PC-9 (cell line): ENCODE measurements around the gene KRTAP20-3. TPM values are rescaled to one million over a fixed set of nuclear protein-coding genes. Genes with fewer than 3 reads are reported as not detected.

Experiments used
- BruUV-seq: library from RNA; stranded (reverse); fragments of 400-500 nt; replicated peaks from 2 replicates; lab custom pipeline; 2021; lab: Mats Ljungman, UMichigan
- CTCF ChIA-PET: fragments of 300-600 bp; sonication (Branson Sonifier 250); formaldehyde crosslinking; loops from one replicate; lab custom pipeline; 2022; ENCODE audit warnings: antibody characterized with exemption; lab: Charles Lee
- POLR2A ChIA-PET: fragments of 300-600 bp; sonication (Branson Sonifier 250); formaldehyde crosslinking; loops from one replicate; lab custom pipeline; 2022; ENCODE audit warnings: antibody characterized with exemption; ENCODE audit not compliant: unreplicated experiment; lab: Charles Lee
- DNase-seq, 2 experiments: peaks; one replicate each; pipeline versions ENCODE4 v3.0.0 to v3.0.0-alpha.2; 2015 to 2022; ENCODE audit warnings: mixed read lengths in 1 of 2
- H2AFZ ChIP-seq: fragments of 200-600 bp; sonication (generic); 2 replicates; pipeline ENCODE4 v1.8.1; 2017; ENCODE audit warnings: antibody characterized with exemption
- H3F3A ChIP-seq: fragments of 200-600 bp; sonication (generic); 2 replicates; pipeline ENCODE4 v1.8.1; 2017; ENCODE audit warnings: antibody characterized with exemption, mild to moderate bottlenecking, low read depth; ENCODE audit not compliant: insufficient read depth
- H3K27ac ChIP-seq: fragments of 200-600 bp; sonication (generic); 2 replicates; pipeline ENCODE4 v1.6.1; 2016; ENCODE audit warnings: mixed run types
- H3K27me3 ChIP-seq: fragments of 200-600 bp; sonication (generic); 2 replicates; pipeline ENCODE4 v1.6.1; 2016; ENCODE audit warnings: low read depth, mixed run types; ENCODE audit not compliant: insufficient read depth
- H3K36me3 ChIP-seq: fragments of 200-600 bp; sonication (generic); 2 replicates; pipeline ENCODE4 v1.6.1; 2016; ENCODE audit warnings: low read depth, mixed run types
- H3K4me1 ChIP-seq: fragments of 200-600 bp; sonication (generic); replicated peaks from 2 replicates; pipeline ENCODE4 v1.6.1; 2016; ENCODE audit warnings: mixed run types; ENCODE audit not compliant: insufficient read depth
- H3K4me2 ChIP-seq: fragments of 200-600 bp; sonication (generic); 2 replicates; pipeline ENCODE4 v1.6.1; 2017; ENCODE audit warnings: mixed run types
- H3K4me3 ChIP-seq: fragments of 200-600 bp; sonication (generic); 2 replicates; pipeline ENCODE4 v1.6.1; 2016; ENCODE audit warnings: mixed run types
- H3K79me2 ChIP-seq: fragments of 200-600 bp; sonication (generic); 2 replicates; pipeline ENCODE4 v1.6.1; 2017; ENCODE audit warnings: low read depth, mixed run types
- H3K9me2 ChIP-seq: fragments of 200-600 bp; sonication (generic); 2 replicates; pipeline ENCODE4 v1.8.1; 2017; ENCODE audit warnings: mild to moderate bottlenecking; ENCODE audit not compliant: insufficient read depth
- H3K9me3 ChIP-seq: fragments of 200-600 bp; sonication (generic); 2 replicates; pipeline ENCODE4 v1.8.1; 2016; ENCODE audit warnings: low read depth; ENCODE audit not compliant: insufficient read depth
- H4K20me1 ChIP-seq: fragments of 200-600 bp; sonication (generic); 2 replicates; pipeline ENCODE4 v1.8.1; 2017; ENCODE audit not compliant: insufficient read depth
- EZH2 ChIP-seq: fragments of 200-600 bp; sonication (generic); IDR thresholded peaks from 2 replicates; pipeline ENCODE4 v1.8.0; 2017; ENCODE audit warnings: antibody characterized with exemption, low read depth
- intact Hi-C: fragments of 100-400 bp; cut with micrococcal nuclease; formaldehyde crosslinking; loops from one replicate; pipeline ENCODE4 v1.10.0; 2022; ENCODE audit not compliant: unreplicated experiment
- total RNA-seq: library from RNA; stranded (reverse); gene quantifications from 2 replicates; pipeline ENCODE4 v1.2.3, GENCODE V29; 2021
- TF ChIP-seq, protein P1 (sequence below): fragments of 200-600 bp; sonication (generic); conservative IDR thresholded peaks from 2 replicates; pipeline ENCODE4 v1.6.1; 2017; ENCODE audit warnings: mixed run types, antibody characterized with exemption, mild to moderate bottlenecking, moderate library complexity

KRTAP20-3 gene
- total RNA-seq, 1 experiment from 2014 or later: not detected

DNA sequence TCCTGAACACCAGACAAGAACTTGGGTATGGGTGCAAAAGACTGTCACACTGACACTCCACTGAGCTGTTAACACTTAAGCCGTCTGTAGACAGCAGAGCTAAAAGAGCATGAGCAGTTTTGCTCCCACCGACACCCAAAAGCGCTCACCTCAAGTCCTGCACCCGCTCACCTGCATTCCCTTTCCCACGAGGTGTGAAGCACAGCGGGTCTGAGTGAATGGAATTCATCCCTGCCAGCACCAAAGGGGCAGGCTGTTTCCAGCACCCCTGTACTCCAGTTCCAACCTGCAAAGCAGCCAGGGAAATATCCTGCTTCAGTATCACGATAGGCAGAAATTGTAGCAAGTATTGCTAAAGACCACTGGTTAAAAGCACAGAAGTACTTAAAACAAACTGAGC, 47.2 kb downstream of the KRTAP20-3 start:
- no peak for DNase-seq
- TF ChIP-seq EZH2: no peak
- TF ChIP-seq, protein P1, sequence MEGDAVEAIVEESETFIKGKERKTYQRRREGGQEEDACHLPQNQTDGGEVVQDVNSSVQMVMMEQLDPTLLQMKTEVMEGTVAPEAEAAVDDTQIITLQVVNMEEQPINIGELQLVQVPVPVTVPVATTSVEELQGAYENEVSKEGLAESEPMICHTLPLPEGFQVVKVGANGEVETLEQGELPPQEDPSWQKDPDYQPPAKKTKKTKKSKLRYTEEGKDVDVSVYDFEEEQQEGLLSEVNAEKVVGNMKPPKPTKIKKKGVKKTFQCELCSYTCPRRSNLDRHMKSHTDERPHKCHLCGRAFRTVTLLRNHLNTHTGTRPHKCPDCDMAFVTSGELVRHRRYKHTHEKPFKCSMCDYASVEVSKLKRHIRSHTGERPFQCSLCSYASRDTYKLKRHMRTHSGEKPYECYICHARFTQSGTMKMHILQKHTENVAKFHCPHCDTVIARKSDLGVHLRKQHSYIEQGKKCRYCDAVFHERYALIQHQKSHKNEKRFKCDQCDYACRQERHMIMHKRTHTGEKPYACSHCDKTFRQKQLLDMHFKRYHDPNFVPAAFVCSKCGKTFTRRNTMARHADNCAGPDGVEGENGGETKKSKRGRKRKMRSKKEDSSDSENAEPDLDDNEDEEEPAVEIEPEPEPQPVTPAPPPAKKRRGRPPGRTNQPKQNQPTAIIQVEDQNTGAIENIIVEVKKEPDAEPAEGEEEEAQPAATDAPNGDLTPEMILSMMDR: no peak
- no peak overlapping the region for H2AFZ ChIP-seq
- no peaks in the 10 kb centered on the region for H3K9me3 ChIP-seq
- ChIA-PET CTCF (no interaction called here), POLR2A (no interaction called here)
- H3K4me3 ChIP-seq: no peak overlapping the region
- no peak overlapping the region for H3K4me2 ChIP-seq
- no peaks in the 10 kb centered on the region for H3K27me3 ChIP-seq
- H3K36me3 ChIP-seq: no peaks in the 10 kb centered on the region
- no peaks in the 10 kb centered on the region for H3F3A ChIP-seq
- H3K4me1 ChIP-seq: no peaks in the 10 kb centered on the region
- no peaks in the 10 kb centered on the region for H3K9me2 ChIP-seq
- no peaks in the 10 kb centered on the region for H3K79me2 ChIP-seq
- intact Hi-C loops: no loop called here
- H4K20me1 ChIP-seq: no peaks in the 10 kb centered on the region
- no TSS peak for BruUV-seq
- no peak overlapping the region for H3K27ac ChIP-seq

Other genes with a start within 250 kb of the KRTAP20-3 start
- gene KRTAP13-1, start 246.8 kb upstream of the KRTAP20-3 start, total RNA-seq: not detected in 2 replicates
- gene KRTAP13-3, start 216.9 kb upstream of the KRTAP20-3 start, total RNA-seq: not detected in 2 replicates
- not detected in 2 replicates for gene KRTAP13-4, start 212.6 kb upstream of the KRTAP20-3 start, total RNA-seq
- gene KRTAP15-1, start 202.6 kb upstream of the KRTAP20-3 start, total RNA-seq: not detected in 2 replicates
- gene KRTAP19-1, start 162.5 kb upstream of the KRTAP20-3 start, total RNA-seq: not detected in 2 replicates
- not detected in 2 replicates for gene KRTAP19-2, start 155.4 kb upstream of the KRTAP20-3 start, total RNA-seq
- not detected in 2 replicates for gene KRTAP19-3, start 150.9 kb upstream of the KRTAP20-3 start, total RNA-seq
- not detected in 2 replicates for gene KRTAP19-4, start 145.7 kb upstream of the KRTAP20-3 start, total RNA-seq
- gene KRTAP19-5, start 140.7 kb upstream of the KRTAP20-3 start, total RNA-seq: not detected in 2 replicates
- not detected in 2 replicates for gene KRTAP19-6, start 101.0 kb upstream of the KRTAP20-3 start, total RNA-seq
- gene KRTAP19-7, start 81.5 kb upstream of the KRTAP20-3 start, total RNA-seq: not detected in 2 replicates
- gene KRTAP22-2, start 52.5 kb upstream of the KRTAP20-3 start, total RNA-seq: not detected in 2 replicates
- gene KRTAP6-3, start 50.4 kb upstream of the KRTAP20-3 start, total RNA-seq: not detected in 2 replicates
- not detected in 2 replicates for gene KRTAP6-2, start 44.0 kb upstream of the KRTAP20-3 start, total RNA-seq
- not detected in 2 replicates for gene KRTAP22-1, start 41.8 kb upstream of the KRTAP20-3 start, total RNA-seq
- gene KRTAP6-1, start 28.9 kb upstream of the KRTAP20-3 start, total RNA-seq: not detected in 2 replicates
- gene KRTAP20-1, start 26.4 kb upstream of the KRTAP20-3 start, total RNA-seq: not detected in 2 replicates
- gene KRTAP20-4, start 22.2 kb upstream of the KRTAP20-3 start, total RNA-seq: not detected in 2 replicates
- gene KRTAP20-2, start 7.7 kb upstream of the KRTAP20-3 start, total RNA-seq: not detected in 2 replicates
- not detected in 2 replicates for gene KRTAP21-3, start 75.9 kb downstream of the KRTAP20-3 start, total RNA-seq
- gene KRTAP21-2, start 104.4 kb downstream of the KRTAP20-3 start, total RNA-seq: not detected in 2 replicates
- gene KRTAP21-1, start 112.6 kb downstream of the KRTAP20-3 start, total RNA-seq: not detected in 2 replicates
- gene KRTAP8-1, start 170.4 kb downstream of the KRTAP20-3 start, total RNA-seq: not detected in 2 replicates
- not detected in 2 replicates for gene KRTAP7-1, start 186.9 kb downstream of the KRTAP20-3 start, total RNA-seq
- not detected in 2 replicates for gene KRTAP11-1, start 238.7 kb downstream of the KRTAP20-3 start, total RNA-seq